ENCODE data around the gene OR10X1. TPM values are rescaled to one million over a fixed set of nuclear protein-coding genes. Genes with fewer than 3 reads are reported as not detected.

Gene OR10X1
- polyA plus RNA-seq, 6 donors from 2014 or later, result not detected

GRCh38 chr1:158554352-158554751, 25.3 kb downstream of the OR10X1 start, which contains the start of gene OR6Y1:
TSS of gene OR6Y1 (minus strand) at chr1:158554405. CDS start at chr1:158548105, 6,300 bp downstream.
- Mint-ChIP-seq H3K27ac (no peak within 1 kb of the TSS), H3K27me3 (peaks cover 13 to 31% (median 19%) of the 10 kb centered on the region in 3 donors), H3K9me3 (no peaks in the 10 kb centered on the region), H3K36me3 (no peaks in the 10 kb centered on the region), H3K4me1 (no peaks in the 10 kb centered on the region), H3K4me3 (no peak within 1 kb of the TSS)
- no peak for ATAC-seq (ENCODE audit: low read depth in 2 of 2)
- no peak for DNase-seq

- peaks cover 0 to under 1% (median 0%) of the 10 kb centered on the region in 7 donors for H3K9me3 Mint-ChIP-seq
These were observed 27.4 kb downstream of the OR10X1 start for GRCh38 chr1:158552296-158552695.

GRCh38 chr1:158547533-158547932, 32.2 kb downstream of the OR10X1 start:
- Mint-ChIP-seq H3K9me3 (peaks cover 0 to 5% (median 0%) of the 10 kb centered on the region in 7 donors), H3K27ac (no peak overlapping the region), H3K27me3 (peaks cover 27 to 51% (median 32%) of the 10 kb centered on the region in 3 donors), H3K4me3 (no peak overlapping the region), H3K4me1 (no peaks in the 10 kb centered on the region), H3K36me3 (peaks cover 0 to 8% of the 10 kb centered on the region in 2 donors)
- no peak for DNase-seq
- ATAC-seq (ENCODE audit: low read depth in 2 of 2), result no peak

More at GRCh38 chr1:158552296-158552695, 27.4 kb downstream of the OR10X1 start:
- Mint-ChIP-seq H3K36me3 (peaks cover 0 to 2% of the 10 kb centered on the region in 2 donors), H3K4me1 (no peaks in the 10 kb centered on the region), H3K27ac (no peak overlapping the region), H3K4me3 (peak overlapping the region in 1 of 8 donors; percentile 29), H3K27me3 (peaks cover 20 to 46% (median 38%) of the 10 kb centered on the region in 3 donors)
- no peak for ATAC-seq (ENCODE audit: low read depth in 2 of 2)
- DNase-seq, result no peak

- H3K4me3 Mint-ChIP-seq, result no peak overlapping the region
- peaks cover 0 to 7% (median 2%) of the 10 kb centered on the region in 3 donors for H3K27me3 Mint-ChIP-seq
- no peaks in the 10 kb centered on the region for H3K36me3 Mint-ChIP-seq
- DNase-seq (no peak), ATAC-seq (ENCODE audit: low read depth in 2 of 2) (no peak)
- H3K27ac Mint-ChIP-seq, result no peak overlapping the region
- no peaks in the 10 kb centered on the region for H3K4me1 Mint-ChIP-seq
- H3K9me3 Mint-ChIP-seq, result peaks cover 0 to 1% (median 0%) of the 10 kb centered on the region in 7 donors
These were observed 42.1 kb downstream of the OR10X1 start for GRCh38 chr1:158537609-158538008.

- Mint-ChIP-seq H3K4me3 (no peak overlapping the region), H3K4me1 (no peaks in the 10 kb centered on the region), H3K9me3 (peaks cover 0 to 2% (median 0%) of the 10 kb centered on the region in 7 donors), H3K27ac (no peak overlapping the region), H3K36me3 (no peaks in the 10 kb centered on the region), H3K27me3 (peaks cover 8 to 24% (median 22%) of the 10 kb centered on the region in 3 donors)
- ATAC-seq (ENCODE audit: low read depth in 2 of 2) (no peak), DNase-seq (no peak)
These were observed 45.2 kb downstream of the OR10X1 start for GRCh38 chr1:158534496-158534895.

Other genes with a start within 250 kb of the OR10X1 start
- not detected for gene CD1B, start 248.4 kb downstream of the OR10X1 start, polyA plus RNA-seq (ENCODE audit: low read depth in 6 of 6)
- gene CD1E, start 226.0 kb downstream of the OR10X1 start, polyA plus RNA-seq (ENCODE audit: low read depth in 6 of 6), result not detected
- not detected for gene OR10T2, start 180.4 kb downstream of the OR10X1 start, polyA plus RNA-seq (ENCODE audit: low read depth in 6 of 6)
- not detected for gene OR10K2, start 153.7 kb downstream of the OR10X1 start, polyA plus RNA-seq (ENCODE audit: low read depth in 6 of 6)
- gene OR10K1, start 118.1 kb downstream of the OR10X1 start, polyA plus RNA-seq (ENCODE audit: low read depth in 6 of 6), result not detected
- gene OR10R2, start 107.7 kb downstream of the OR10X1 start, polyA plus RNA-seq (ENCODE audit: low read depth in 6 of 6), result not detected
- not detected for gene OR6Y1, start 25.5 kb downstream of the OR10X1 start, polyA plus RNA-seq (ENCODE audit: low read depth in 6 of 6)
- not detected for gene OR6P1, start 9.3 kb downstream of the OR10X1 start, polyA plus RNA-seq (ENCODE audit: low read depth in 6 of 6)
- not detected for gene OR10Z1, start 25.4 kb upstream of the OR10X1 start, polyA plus RNA-seq (ENCODE audit: low read depth in 6 of 6)
- gene SPTA1, start 106.8 kb upstream of the OR10X1 start, polyA plus RNA-seq (ENCODE audit: low read depth in 6 of 6), result under 1 TPM in 2 of 6 donors, not detected in 4; 0.04 to 0.15 TPM
- gene OR6K2, start 120.8 kb upstream of the OR10X1 start, polyA plus RNA-seq (ENCODE audit: low read depth in 6 of 6), result not detected
- gene OR6K3, start 140.8 kb upstream of the OR10X1 start, polyA plus RNA-seq (ENCODE audit: low read depth in 6 of 6), result not detected
- not detected for gene OR6K6, start 174.8 kb upstream of the OR10X1 start, polyA plus RNA-seq (ENCODE audit: low read depth in 6 of 6)
- not detected for gene OR6N1, start 192.3 kb upstream of the OR10X1 start, polyA plus RNA-seq (ENCODE audit: low read depth in 6 of 6)
- not detected for gene OR6N2, start 201.3 kb upstream of the OR10X1 start, polyA plus RNA-seq (ENCODE audit: low read depth in 6 of 6)